Uterus (tissue), 2 donors: ENCODE data around the gene NR3C2.

ENCODE experiments used
- POLR2A ChIP-seq, 2 donors: fragments of 450-650 bp; IDR thresholded peaks; one replicate each; pipeline ENCODE4 v1.6.1; 2016; ENCODE audit warnings: antibody characterized with exemption in 2 of 2, mild to moderate bottlenecking in 1 of 2, moderate library complexity in 1 of 2
- TF ChIP-seq, protein P1 (sequence below), 4 experiments: fragments of 200-600 bp in 2 of 4; fragments of 450-650 bp in 2 of 4; sonication (generic) in 2 of 4; IDR thresholded peaks; one replicate each; pipeline ENCODE4 v1.5.1; 2016 to 2019; ENCODE audit warnings: antibody characterized with exemption in 4 of 4, mild to moderate bottlenecking in 2 of 4, moderate library complexity in 1 of 4

- TF ChIP-seq, protein P1, sequence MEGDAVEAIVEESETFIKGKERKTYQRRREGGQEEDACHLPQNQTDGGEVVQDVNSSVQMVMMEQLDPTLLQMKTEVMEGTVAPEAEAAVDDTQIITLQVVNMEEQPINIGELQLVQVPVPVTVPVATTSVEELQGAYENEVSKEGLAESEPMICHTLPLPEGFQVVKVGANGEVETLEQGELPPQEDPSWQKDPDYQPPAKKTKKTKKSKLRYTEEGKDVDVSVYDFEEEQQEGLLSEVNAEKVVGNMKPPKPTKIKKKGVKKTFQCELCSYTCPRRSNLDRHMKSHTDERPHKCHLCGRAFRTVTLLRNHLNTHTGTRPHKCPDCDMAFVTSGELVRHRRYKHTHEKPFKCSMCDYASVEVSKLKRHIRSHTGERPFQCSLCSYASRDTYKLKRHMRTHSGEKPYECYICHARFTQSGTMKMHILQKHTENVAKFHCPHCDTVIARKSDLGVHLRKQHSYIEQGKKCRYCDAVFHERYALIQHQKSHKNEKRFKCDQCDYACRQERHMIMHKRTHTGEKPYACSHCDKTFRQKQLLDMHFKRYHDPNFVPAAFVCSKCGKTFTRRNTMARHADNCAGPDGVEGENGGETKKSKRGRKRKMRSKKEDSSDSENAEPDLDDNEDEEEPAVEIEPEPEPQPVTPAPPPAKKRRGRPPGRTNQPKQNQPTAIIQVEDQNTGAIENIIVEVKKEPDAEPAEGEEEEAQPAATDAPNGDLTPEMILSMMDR (IDR thresholded peaks at IDR 0.05) = no peak
- TF ChIP-seq POLR2A (IDR thresholded peaks at IDR 0.05) = no peak
Observed at GRCh38 chr4:148430854-148431253, 11.4 kb downstream of the NR3C2 start.
